G401.6 (cell line): Measurements from ENCODE around the gene BRD4.

ENCODE experiments used
- FAIRE-seq: peaks from 2 replicates; lab custom pipeline; 2012; peaks lifted over from hg19 to GRCh38; lab: Jason Lieb, UNC

BRD4 gene

DNA sequence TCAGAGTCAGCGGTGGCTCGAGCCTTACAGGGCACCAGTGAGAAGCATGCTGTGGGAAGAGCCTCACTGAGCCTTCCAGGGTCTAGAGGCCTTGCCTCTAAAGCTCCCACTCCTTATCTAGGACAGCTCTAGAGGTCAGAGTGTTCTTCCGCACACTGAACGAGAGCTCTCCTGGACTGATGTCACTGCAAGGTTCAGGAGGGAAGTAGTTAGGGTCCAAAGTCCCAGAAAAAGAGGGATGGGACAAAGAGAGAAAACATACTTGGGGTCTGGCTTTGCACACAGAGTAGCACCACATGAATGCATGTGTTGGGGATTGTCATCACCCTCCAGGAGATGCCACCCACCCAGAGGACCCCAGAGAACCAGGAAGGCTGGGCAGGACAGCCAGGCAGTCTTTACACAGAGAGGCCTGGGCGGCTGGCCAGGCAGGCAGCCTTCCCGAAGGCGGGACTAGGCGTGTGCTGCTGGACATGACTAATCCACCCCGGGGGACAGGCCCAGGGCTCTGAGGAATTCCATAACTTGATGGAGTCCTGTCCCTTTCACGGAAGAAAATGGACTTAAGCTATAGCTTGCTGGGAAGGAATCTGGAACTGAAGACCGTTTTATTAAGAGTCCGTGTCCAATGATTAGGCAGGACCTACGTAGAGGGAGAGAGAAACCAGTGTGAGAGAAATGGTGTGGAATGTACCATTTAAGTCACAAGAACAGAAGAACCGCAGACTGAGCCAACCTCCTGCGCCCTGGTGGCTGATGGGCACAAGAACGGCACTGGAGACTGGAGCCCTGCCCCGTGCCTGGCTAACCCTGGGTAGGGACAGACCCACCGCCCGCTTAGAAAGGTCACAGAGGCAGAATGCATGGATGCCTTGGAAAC is 83.5 kb downstream of the BRD4 start:
- FAIRE-seq, result no peak

DNA sequence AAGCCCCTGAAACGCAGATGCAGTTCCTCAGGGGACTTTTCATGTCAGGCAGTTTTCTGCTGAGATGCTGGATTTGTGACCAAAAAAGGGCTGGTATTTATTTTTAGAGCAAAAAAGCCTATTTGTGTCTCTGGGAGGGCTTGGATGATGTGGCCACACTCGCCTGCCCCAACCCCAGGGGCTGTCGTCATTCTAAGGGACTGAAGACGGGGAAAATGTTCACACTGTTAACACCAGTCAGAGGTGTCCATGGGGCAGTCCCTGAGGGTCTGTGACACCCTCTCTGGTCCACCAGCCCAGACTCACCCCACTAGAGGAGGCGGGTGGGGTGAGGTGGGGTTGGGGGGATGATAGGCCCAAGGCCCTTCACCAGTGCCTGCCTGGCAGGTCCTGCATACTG is 84.2 kb downstream of the BRD4 start:
- no peak for FAIRE-seq

- FAIRE-seq, result no peak
These were observed 85.0 kb downstream of the BRD4 start for GRCh38 chr19:15247107-15248014.

GRCh38 chr19:15246198-15246481 is 86.2 kb downstream of the BRD4 start:
- no peak for FAIRE-seq

DNA sequence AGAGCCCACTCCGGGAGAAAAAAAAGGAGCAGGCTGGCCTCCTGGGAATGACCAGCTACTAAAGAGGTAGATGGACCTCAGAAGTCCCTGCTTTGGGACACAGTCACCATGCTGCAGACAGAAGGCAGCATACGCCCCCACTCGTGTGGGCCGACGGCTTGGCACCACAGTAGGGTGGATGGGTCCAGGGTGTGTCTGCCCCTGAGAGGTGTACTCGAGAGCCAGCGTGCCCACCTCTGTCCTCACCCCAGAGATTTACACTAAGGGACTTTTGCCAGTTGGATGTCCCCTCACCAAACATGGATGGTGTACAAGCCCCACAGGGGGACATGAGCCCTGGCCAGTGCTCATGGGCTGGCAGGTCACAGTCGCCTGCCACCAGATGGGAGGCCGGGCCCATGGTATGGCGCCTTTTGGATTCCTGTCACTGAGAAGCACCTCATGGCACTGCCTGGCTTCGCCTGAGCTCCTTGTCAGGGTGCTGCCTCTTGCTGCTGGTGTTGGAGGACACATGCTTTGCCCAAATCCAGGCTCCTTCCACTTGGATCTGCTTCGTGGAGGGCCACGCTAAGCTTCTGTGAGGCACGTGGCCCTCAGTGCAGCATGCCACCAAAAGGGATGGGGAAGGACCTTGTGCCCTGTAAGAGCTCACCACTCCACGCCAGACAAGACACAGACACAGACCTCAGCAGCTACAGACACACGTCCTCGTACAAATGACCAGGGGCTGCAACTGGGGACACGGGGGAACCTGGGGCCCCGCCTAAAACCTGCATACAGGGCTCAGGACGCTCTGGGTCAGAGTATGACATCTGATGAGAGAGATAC is 86.8 kb downstream of the BRD4 start:
- no peak for FAIRE-seq

DNA sequence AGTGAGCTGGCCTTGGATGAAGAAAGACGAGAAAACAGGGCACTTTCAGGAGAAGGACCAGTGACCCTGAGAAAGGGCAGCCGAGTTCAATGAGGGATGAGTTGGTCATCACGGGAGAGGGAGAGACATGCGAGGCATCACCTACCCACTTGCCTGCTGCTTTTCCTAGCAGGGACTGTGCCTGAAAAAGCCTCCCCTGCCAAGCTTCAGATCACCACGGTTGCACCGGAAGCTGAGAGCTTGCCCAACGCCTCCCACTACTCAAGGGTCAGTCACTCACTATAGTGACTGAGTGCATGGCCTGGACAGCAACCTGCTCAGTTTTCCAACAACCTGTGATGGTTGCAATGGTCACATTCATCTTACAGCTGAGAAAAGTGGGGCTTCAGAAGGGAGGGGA is 87.5 kb downstream of the BRD4 start:
- FAIRE-seq, result no peak

DNA sequence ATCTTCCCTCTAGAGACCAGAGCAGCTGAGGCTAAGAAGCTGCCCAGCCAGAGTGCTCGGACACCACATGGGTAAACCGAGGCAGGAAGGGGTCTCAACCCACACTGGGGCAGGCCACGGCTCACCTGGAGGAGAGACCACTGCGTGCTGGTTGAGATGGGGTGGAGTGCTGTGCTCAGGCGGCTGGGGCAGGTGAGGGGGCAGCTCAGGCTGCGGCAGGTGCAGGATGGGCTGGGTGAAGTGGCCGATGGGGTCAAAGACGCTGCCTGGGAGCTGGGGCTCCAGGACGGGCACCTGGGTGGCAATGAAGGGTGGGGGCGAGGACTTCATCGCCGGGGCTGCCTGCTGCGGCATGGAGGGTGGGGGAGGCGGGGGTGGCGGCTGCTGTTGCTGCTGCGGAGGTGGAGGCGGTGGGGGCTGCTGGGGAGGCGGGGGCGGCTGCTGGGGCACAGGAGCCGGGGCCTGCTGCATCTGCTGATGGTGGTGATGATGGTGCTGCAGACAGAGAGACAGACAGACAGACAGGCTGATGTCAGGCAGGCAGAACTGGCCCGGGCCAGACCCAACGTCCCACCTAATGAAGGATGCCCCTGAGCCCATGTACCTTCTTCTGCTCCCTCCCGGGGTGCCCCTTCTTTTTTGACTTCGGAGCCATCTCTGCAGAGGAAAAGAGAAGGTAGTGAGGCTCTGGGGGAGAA is 88.1 kb downstream of the BRD4 start:
- FAIRE-seq, result no peak

GRCh38 chr19:15243236-15243957 is 88.9 kb downstream of the BRD4 start:
- no peak for FAIRE-seq

DNA sequence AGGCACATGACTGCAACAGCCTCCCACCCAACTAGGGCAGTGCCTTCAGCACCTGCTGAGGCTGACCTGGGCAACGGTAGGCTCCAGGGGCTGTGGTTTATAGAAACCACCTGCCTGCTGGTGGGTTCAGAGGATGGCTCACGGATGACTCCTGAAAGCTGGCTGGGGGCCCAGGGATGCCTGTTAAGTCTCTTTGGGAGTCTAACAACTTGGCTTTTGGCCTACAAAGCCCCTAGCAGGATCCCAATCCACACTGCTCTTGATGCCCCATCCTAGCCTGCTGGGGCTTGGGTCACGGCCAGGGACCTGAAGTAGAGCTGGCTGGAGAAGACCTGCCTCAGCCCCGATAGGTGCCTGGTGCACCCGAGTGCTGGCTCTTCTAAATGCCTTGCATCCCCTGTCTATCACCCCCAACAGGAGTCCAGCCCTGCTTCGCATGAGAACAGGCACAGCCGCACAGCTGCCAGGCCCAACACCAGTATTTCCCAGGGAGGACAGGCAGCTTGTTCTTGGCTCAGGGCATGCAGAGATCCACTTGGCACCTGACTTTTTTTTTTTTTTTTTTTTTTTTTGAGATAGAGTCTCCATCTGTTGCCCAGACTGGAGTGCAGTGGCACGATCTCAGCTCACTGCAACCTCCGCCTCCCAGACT is 91.0 kb downstream of the BRD4 start:
- no peak for FAIRE-seq

GRCh38 chr19:15240515-15240914 is 91.8 kb downstream of the BRD4 start:
- FAIRE-seq, result no peak

GRCh38 chr19:15239337-15239949 is 92.9 kb downstream of the BRD4 start:
- FAIRE-seq, result no peak

DNA sequence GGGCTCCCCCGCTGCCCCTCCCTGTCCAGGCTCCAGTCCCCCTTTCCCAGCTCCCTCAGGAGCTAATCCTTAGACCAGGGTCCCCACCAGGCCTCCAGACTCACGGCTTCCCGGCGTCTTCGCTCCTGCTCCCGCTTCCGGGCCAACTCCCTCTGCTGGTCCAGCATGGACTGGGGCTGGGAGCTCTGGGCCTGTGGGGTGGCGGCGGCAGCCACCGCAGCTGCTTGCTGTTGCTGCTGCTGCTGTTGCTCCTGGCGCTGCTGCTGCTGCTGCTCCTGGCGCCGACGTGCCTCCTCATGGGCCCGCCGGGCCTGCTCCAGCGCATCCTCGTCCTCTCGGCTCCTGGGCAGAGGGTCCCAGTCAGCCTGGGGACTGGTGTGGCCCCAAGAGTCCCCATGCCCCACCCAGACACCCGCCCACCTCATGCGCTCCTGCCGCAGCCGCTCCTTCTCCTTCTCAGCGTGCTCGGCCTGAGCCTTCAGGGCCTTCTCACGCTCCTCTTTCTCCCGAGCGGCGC is 93.6 kb downstream of the BRD4 start:
- no peak for FAIRE-seq

- no peak for FAIRE-seq
These were observed 94.3 kb downstream of the BRD4 start for GRCh38 chr19:15237759-15238638.

GRCh38 chr19:15236886-15237285 is 95.5 kb downstream of the BRD4 start:
- FAIRE-seq, result no peak

DNA sequence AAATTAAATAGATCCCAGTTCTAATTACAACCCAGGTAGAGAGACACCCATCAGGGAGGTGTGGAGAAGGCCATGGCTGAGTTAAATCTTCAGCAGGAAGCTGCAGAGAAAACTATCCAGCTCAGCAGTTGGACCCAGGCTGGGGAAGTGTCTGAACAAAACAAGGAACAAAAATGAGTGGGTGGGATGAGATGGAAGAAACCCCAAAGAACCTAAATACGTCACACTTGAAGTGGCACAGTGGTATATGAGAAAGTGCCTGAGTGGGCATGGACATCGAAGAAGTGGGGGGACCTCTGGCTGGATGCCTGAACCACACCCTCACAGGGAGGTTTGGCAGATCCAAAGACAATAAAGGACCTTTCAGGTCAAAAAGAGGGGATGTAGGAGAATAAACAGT is 96.6 kb downstream of the BRD4 start:
- FAIRE-seq, result no peak

DNA sequence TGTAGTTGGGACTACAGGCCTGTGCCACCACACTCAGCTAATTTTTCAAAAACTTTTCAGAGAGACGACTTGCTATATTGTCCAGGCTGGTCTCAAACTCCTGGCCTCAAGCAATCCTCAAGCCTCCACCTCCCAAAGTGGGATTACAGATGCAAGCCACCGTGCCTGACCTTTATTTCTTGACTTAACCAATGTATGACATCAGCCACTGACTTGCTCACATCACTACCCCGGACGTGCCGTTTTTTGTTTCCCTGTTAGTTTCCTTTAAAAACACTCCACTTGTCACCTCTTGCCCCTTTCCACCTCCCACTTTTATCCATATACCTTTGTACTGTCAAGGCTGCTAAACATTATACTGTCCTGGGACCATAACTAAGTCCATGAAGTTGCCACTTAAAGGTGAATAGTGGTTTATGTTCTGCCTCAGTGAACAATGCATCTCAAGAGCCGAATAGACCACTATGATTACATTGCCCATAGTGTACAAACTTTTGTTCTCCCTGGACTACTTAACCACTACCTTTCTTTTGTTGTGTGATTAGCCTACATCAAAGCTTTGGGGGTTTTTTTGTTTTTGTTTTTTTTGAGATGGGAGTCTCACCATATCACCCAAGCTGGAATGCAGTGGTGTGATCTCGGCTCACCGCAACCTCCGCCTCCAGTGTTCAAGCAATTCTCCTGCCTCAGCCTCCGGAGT is 97.8 kb downstream of the BRD4 start:
- FAIRE-seq, result no peak

GRCh38 chr19:15231271-15231670 is 101.1 kb downstream of the BRD4 start:
- FAIRE-seq, result no peak

- FAIRE-seq, result no peak
These were observed 105.1 kb downstream of the BRD4 start for GRCh38 chr19:15227261-15227660.
